ENCODE measurements around the gene LRP5.
"Not testable (repeated sequence)": the region's sequence is repeated elsewhere in the genome, so short reads cannot be mapped to it uniquely, and the experiment has no call there.

GRCh38 chr11:68344821-68345220, 32.4 kb downstream of the LRP5 start:
- TF ChIP-seq CTCF (IDR thresholded peaks at IDR 0.05; ENCODE audit: insufficient read depth, low read length, poor library complexity, severe bottlenecking); EZH2phosphoT487 (conservative IDR thresholded peaks at IDR 0.05; ENCODE audit: low read length): not testable (repeated sequence)
